GM12865 (cell line): Measurements from ENCODE around the gene SYNE1.

Experiments used
- DNase-seq: peaks from one replicate; pipeline ENCODE4 v3.0.0; 2010; ENCODE audit warnings: low read depth
- H3K4me3 ChIP-seq: 2 replicates; pipeline ENCODE4 v1.5.1; 2011; ENCODE audit warnings: mild to moderate bottlenecking, low read depth, low read length, control low read depth
- TF ChIP-seq, protein P1 (sequence below): IDR thresholded peaks from 2 replicates; pipeline ENCODE4 v1.5.1; 2011; ENCODE audit warnings: low read length, control low read depth, low read depth, inconsistent platforms; ENCODE audit not compliant: insufficient read depth; ENCODE audit errors: missing control alignments

SYNE1 gene

DNA sequence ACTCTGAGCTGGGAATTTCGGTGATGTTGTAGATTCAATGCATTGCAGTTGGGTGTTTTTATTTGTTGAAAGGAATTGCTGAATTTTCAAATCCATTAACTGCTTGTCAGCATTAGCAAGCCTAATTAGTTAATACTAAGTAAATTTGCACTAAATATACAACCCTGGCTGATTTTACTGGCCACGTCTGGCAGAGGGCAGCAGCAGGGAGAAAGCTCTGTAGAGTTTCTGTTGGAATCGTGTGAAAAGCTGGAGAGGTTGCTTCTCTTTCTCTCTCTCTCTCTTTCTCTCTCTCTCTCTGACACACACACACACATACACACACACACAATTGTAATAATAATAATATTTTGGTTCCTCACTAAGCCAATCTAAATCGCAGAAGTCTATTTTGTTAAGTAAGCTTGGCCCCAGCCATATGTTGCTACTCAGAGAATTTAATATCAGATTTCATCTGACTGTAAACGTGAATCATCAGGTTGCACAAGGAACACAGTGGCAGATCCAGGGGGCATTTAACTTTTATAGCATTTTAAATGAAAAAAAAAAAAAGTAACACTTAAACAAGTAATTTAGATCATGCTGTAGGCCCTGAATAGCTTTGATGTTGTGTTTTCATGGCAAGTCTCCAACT, 540.2 kb downstream of the SYNE1 start:
- TF ChIP-seq, protein P1, sequence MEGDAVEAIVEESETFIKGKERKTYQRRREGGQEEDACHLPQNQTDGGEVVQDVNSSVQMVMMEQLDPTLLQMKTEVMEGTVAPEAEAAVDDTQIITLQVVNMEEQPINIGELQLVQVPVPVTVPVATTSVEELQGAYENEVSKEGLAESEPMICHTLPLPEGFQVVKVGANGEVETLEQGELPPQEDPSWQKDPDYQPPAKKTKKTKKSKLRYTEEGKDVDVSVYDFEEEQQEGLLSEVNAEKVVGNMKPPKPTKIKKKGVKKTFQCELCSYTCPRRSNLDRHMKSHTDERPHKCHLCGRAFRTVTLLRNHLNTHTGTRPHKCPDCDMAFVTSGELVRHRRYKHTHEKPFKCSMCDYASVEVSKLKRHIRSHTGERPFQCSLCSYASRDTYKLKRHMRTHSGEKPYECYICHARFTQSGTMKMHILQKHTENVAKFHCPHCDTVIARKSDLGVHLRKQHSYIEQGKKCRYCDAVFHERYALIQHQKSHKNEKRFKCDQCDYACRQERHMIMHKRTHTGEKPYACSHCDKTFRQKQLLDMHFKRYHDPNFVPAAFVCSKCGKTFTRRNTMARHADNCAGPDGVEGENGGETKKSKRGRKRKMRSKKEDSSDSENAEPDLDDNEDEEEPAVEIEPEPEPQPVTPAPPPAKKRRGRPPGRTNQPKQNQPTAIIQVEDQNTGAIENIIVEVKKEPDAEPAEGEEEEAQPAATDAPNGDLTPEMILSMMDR, result no peak

DNA sequence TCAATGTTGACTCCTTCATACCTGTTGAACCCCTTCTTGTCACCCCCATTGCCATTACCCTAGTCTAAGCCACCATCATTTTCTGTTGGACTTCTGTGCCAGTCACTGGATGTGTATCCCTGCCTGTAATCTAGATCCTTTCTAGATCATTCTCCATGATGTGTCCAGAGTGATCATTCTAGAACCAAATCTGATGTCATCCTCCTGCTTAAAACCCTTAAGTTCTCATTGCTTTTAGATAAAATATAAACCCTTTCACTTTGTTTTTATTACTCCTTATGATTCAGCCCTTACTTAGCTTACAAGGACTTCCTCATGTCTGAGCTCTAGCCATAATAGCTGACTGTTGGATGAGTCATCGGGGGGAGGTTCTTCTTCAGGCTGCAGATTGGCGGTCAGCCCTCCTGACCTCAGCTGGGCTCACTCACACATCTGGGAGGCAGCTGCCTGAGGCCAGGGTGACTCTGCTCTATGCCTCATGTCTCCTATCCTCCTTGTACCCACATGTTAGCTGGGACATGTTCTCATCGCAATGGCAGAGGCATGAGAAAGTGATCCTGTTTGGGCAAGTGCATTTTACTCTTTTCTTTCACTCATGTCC, 542.1 kb downstream of the SYNE1 start:
- DNase-seq, result no peak
- TF ChIP-seq, protein P1, result no peak

More for the DNA sequence above, 540.2 kb downstream of the SYNE1 start:
- no peak overlapping the region for H3K4me3 ChIP-seq
- no peak for DNase-seq

DNA sequence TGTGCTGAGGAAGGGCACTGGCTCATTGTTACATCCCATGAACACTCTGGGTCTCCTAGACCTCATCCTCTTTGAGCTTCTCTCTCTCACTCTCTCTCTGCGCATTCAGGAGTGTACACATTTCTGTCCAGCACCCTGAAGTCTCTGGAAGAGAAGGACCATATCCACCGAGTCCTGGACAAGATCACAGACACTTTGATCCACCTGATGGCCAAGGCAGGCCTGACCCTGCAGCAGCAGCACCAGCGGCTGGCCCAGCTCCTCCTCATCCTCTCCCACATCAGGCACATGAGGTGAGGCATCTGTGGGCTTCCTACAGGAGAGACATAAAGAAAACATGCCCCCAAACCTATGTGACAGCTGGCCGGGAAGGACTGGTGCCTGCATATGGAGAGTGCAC, 542.9 kb downstream of the SYNE1 start:
- TF ChIP-seq, protein P1, result no peak
- no peak for DNase-seq
- H3K4me3 ChIP-seq, result no peak overlapping the region

More for the DNA sequence above, 542.1 kb downstream of the SYNE1 start:
- no peak overlapping the region for H3K4me3 ChIP-seq

DNA sequence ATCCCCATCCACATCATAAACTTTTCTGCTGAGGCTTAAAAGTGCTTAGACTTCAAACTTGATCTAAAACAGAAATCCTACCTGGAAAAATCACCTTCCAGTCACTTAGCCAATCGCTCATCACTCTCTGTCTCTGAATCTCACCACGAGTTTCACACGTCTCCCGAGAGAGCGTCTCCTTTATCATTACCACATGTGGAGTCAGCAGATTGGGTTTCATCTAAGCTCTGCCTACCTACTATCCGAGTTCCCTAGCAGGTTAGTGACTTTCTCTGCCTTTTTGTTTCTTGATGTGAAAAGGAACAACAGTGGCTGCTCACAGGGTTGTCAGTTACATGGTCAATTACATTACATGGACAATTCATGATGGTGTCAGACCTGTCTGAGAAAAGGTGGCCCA, 543.5 kb downstream of the SYNE1 start:
- TF ChIP-seq, protein P1, result no peak
- H3K4me3 ChIP-seq, result no peak overlapping the region
- DNase-seq, result no peak

DNA sequence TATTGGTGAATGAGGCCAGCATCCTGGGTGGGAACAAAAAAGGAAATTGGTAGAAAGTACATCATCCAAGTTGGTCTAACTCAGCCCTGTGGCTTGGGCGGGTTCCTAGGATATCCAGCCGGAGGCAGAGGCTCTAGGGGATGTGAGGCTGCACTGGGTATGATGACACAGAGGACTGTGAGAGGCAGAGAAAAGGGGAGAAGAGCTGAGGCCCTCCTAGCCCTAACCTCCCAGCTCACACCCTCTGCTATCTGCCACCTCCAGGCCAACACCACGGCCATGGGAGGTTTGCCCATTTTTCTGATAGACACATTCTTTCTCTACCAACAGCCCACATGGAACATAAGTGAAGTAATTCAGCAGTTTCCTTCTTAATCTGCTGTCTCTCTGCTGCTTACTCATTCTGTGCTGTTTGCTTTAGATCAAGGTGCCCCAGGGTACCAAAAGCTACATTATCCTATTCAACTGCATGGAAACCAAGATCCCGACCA, 545.3 kb downstream of the SYNE1 start:
- H3K4me3 ChIP-seq, result no peak overlapping the region
- TF ChIP-seq, protein P1, result no peak
- no peak for DNase-seq

DNA sequence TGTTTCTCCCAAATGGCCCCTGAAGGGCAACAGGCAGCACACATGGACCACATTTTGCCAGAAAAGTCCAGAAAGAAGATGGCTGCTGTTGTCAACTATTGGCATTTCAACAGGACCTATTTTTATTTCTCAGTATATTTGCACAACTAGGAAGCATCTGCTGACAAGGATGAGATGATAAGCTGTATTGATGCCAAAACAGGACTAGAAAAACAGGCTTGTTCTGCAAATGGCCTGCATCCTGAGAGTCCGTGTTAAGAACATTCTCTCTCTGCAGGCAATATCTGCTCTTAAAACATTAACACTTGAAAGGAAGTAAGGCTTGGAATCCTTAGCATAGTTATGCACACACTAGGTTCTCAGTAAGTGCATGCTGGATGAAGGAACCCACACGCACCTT, 546.0 kb downstream of the SYNE1 start:
- H3K4me3 ChIP-seq, result no peak overlapping the region
- TF ChIP-seq, protein P1, result no peak
- DNase-seq, result no peak
